Keratinocyte (primary cell): ENCODE results near the gene CENPQ. TPM values are rescaled to one million over a fixed set of nuclear protein-coding genes. Genes with fewer than 3 reads are reported as not detected.

ENCODE experiments used
- DNase-seq: peaks from one replicate; pipeline ENCODE4 v3.0.0-alpha.2; 2011; ENCODE audit warnings: low read depth, missing footprints, low spot score
- FAIRE-seq: peaks from 2 replicates; lab custom pipeline; 2011; peaks lifted over from hg19 to GRCh38; lab: Jason Lieb, UNC
- H2AFZ ChIP-seq: 2 replicates; pipeline ENCODE4 v1.6.0; 2012; ENCODE audit warnings: low read length, control low read depth, inconsistent platforms; ENCODE audit not compliant: control insufficient read depth
- H3K27ac ChIP-seq: 2 replicates; pipeline ENCODE4 v1.5.1; 2011; ENCODE audit warnings: low read length; ENCODE audit not compliant: control insufficient read depth, insufficient read depth
- H3K27me3 ChIP-seq: 3 replicates; pipeline ENCODE4 v1.6.0; 2011; ENCODE audit warnings: low read length; ENCODE audit not compliant: control insufficient read depth, insufficient read depth; ENCODE audit errors: extremely low read depth
- H3K36me3 ChIP-seq, 2 experiments: 2 replicates in 1 of 2; 3 replicates in 1 of 2; pipeline ENCODE4 v1.5.1; 2011; ENCODE audit warnings: low read length in 2 of 2, mild to moderate bottlenecking in 1 of 2; ENCODE audit not compliant: control insufficient read depth in 2 of 2, insufficient read depth in 2 of 2; ENCODE audit errors: extremely low read depth in 1 of 2
- H3K4me1 ChIP-seq: 3 replicates; pipeline ENCODE4 v1.5.1; 2011; ENCODE audit warnings: low read length; ENCODE audit not compliant: control insufficient read depth, insufficient read depth; ENCODE audit errors: extremely low read depth
- H3K4me2 ChIP-seq: 3 replicates; pipeline ENCODE4 v1.6.0; 2011; ENCODE audit warnings: low read depth, low read length; ENCODE audit not compliant: control insufficient read depth, insufficient read depth; ENCODE audit errors: extremely low read depth
- H3K4me3 ChIP-seq, 3 experiments: fragments of 200-600 bp in 1 of 3; sonication (generic) in 1 of 3; 2 replicates in 2 of 3; 3 replicates in 1 of 3; pipeline ENCODE4 v1.5.1; 2011 to 2016; ENCODE audit warnings: low read length in 3 of 3, mild to moderate bottlenecking in 3 of 3, control low read depth in 2 of 3, inconsistent platforms in 1 of 3, low read depth in 1 of 3, mixed read lengths in 1 of 3, mixed run types in 1 of 3, moderate library complexity in 1 of 3; ENCODE audit not compliant: control insufficient read depth in 2 of 3, insufficient read depth in 2 of 3; ENCODE audit errors: extremely low read depth in 1 of 3
- H3K79me2 ChIP-seq: 2 replicates; pipeline ENCODE4 v1.6.0; 2012; ENCODE audit warnings: low read length; ENCODE audit not compliant: control insufficient read depth, insufficient read depth
- H3K9ac ChIP-seq: 3 replicates; pipeline ENCODE4 v1.6.0; 2011; ENCODE audit warnings: low read length; ENCODE audit not compliant: control insufficient read depth, insufficient read depth; ENCODE audit errors: extremely low read depth
- H3K9me1 ChIP-seq: 3 replicates; pipeline ENCODE4 v1.6.0; 2011; ENCODE audit warnings: low read length; ENCODE audit not compliant: control insufficient read depth, insufficient read depth; ENCODE audit errors: extremely low read depth
- H3K9me3 ChIP-seq: 2 replicates; pipeline ENCODE4 v1.5.1; 2012; ENCODE audit warnings: low read depth, low read length; ENCODE audit not compliant: control insufficient read depth
- H4K20me1 ChIP-seq: 3 replicates; pipeline ENCODE4 v1.6.0; 2011; ENCODE audit warnings: low read length; ENCODE audit not compliant: control insufficient read depth, insufficient read depth; ENCODE audit errors: extremely low read depth
- EZH2 ChIP-seq: IDR thresholded peaks from one replicate; pipeline ENCODE4 v1.6.1; 2012; ENCODE audit warnings: inconsistent platforms, mild to moderate bottlenecking, low read length, moderate library complexity
- dilution Hi-C: fragments of 300-500 bp; cut with MboI; formaldehyde crosslinking; loops from one replicate; pipeline ENCODE4 v1.7.0; 2020; ENCODE audit warnings: low sequenced_read_pairs; ENCODE audit not compliant: extremely low pct_ligation_motif_present
- polyA plus RNA-seq, 5 experiments: library from polyadenylated mRNA; depleted of rRNA in 3 of 5; stranded (reverse) in 3 of 5; stranded (forward) in 1 of 5; unstranded in 1 of 5; fragments of >200 nt; gene quantifications; 1 replicate in 1 of 5; 2 replicates in 3 of 5; 3 replicates in 1 of 5; pipeline versions ENCODE4 v1.2.1 to v1.2.3, GENCODE V29; 2011 to 2012; ENCODE audit warnings: missing spikeins in 2 of 5, low read depth in 1 of 5, low replicate concordance in 1 of 5
- TF ChIP-seq, protein P1 (sequence below), 3 experiments: IDR thresholded peaks in 1 of 3; conservative IDR thresholded peaks in 1 of 3; optimal IDR thresholded peaks in 1 of 3; 2 replicates in 2 of 3; 3 replicates in 1 of 3; pipeline versions ENCODE3 to v1.5.1; 2011; ENCODE audit warnings: low read length in 3 of 3, mild to moderate bottlenecking in 3 of 3, moderate library complexity in 2 of 3, control low read depth in 1 of 3, inconsistent platforms in 1 of 3; ENCODE audit not compliant: insufficient read depth in 2 of 3; ENCODE audit errors: extremely low read depth in 1 of 3

Gene CENPQ
- polyA plus RNA-seq, 1 donor (not counting 4 experiments of a cell fraction or from before 2014, with no cell fraction given): 7.5 TPM

DNA sequence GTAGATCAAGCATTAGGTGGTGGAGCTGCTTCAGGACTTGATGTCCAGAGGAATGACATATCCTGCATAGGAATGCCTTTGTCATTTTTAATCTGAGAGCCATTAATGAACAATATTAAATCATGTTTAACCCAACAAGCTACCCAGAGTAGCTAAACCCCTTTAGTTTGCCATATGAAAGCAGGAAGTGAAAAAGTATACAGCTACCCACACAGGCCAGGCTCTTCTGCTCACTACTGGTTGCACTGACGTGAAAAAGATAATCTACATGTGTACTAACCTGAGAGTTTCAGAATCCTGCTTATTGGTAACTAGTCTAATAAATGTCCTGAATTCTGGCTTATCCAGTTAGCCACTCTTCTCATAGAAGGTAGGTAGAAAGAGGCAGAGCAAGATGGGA, 56.5 kb downstream of the CENPQ start:
- FAIRE-seq: no peak
- no peak overlapping the region for H3K9ac ChIP-seq
- H3K4me2 ChIP-seq: no peak overlapping the region
- H3K36me3 ChIP-seq: no peaks in the 10 kb centered on the region
- no peak overlapping the region for H3K27ac ChIP-seq
- no peak overlapping the region for H2AFZ ChIP-seq
- H3K9me1 ChIP-seq: no peaks in the 10 kb centered on the region
- no peaks in the 10 kb centered on the region for H3K27me3 ChIP-seq
- TF ChIP-seq EZH2: no peak
- dilution Hi-C loops: no loop called here
- no peaks in the 10 kb centered on the region for H4K20me1 ChIP-seq
- no peak overlapping the region for H3K4me3 ChIP-seq
- H3K4me1 ChIP-seq: peaks cover 4% of the 10 kb centered on the region
- DNase-seq: no peak
- H3K79me2 ChIP-seq: no peaks in the 10 kb centered on the region
- no peaks in the 10 kb centered on the region for H3K9me3 ChIP-seq

DNA sequence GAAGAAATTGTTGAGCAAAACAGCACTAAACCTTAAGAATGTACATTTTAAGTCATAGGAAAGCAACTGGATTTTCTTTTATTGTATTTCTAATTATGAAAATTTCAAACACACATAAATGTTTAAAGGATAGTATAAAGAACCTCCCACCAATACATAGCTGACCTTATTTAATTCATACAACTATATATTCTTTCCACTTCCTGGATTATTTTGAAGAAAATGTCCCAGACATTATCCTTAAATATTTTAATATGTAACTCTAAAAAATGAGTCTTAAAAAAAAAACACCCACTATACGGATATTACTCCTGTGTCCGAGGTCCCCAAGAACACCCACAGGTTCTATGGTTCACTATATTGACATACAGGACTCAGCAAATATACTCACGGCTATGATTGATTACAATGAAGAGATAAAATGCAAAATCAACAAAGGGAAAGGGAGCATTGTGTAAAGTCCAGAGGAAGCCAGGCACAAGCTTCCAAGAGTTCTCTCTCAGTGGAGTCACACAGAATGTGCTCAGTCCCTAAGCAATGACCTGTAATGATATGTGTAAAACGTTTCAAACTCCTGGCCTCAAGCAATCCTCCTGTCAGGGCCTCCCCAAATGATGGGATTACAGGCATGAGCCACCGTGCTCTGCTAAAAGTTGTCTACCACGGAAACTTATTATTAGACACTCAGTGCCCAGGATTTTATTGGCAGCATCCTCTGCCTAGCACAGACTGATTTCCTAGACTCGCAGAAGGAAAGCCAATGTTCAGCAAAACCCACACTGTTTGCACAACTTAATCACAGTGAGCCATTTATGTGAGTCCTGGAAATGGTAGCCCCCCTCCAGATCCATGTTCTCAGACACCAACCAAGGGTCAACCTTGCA, 59.8 kb downstream of the CENPQ start:
- Histone ChIP-seq H3K4me3 (no peak overlapping the region), H3K4me2 (no peak overlapping the region), H3K27me3 (no peaks in the 10 kb centered on the region), H3K36me3 (no peaks in the 10 kb centered on the region), H2AFZ (no peak overlapping the region), H3K9ac (no peak overlapping the region), H3K9me1 (no peaks in the 10 kb centered on the region), H3K9me3 (no peaks in the 10 kb centered on the region), H3K79me2 (no peaks in the 10 kb centered on the region), H3K27ac (no peak overlapping the region), H4K20me1 (no peaks in the 10 kb centered on the region), H3K4me1 (peaks cover 6% of the 10 kb centered on the region)
- dilution Hi-C loops: no loop called here
- DNase-seq (no peak), FAIRE-seq (no peak)
- TF ChIP-seq, protein P1, sequence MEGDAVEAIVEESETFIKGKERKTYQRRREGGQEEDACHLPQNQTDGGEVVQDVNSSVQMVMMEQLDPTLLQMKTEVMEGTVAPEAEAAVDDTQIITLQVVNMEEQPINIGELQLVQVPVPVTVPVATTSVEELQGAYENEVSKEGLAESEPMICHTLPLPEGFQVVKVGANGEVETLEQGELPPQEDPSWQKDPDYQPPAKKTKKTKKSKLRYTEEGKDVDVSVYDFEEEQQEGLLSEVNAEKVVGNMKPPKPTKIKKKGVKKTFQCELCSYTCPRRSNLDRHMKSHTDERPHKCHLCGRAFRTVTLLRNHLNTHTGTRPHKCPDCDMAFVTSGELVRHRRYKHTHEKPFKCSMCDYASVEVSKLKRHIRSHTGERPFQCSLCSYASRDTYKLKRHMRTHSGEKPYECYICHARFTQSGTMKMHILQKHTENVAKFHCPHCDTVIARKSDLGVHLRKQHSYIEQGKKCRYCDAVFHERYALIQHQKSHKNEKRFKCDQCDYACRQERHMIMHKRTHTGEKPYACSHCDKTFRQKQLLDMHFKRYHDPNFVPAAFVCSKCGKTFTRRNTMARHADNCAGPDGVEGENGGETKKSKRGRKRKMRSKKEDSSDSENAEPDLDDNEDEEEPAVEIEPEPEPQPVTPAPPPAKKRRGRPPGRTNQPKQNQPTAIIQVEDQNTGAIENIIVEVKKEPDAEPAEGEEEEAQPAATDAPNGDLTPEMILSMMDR (optimal IDR thresholded peaks at IDR 0.05 in 1 of 3, IDR thresholded peaks at IDR 0.05 in 1 of 3, conservative IDR thresholded peaks at IDR 0.05 in 1 of 3; ENCODE audit: extremely low read depth in 1 of 3, insufficient read depth in 2 of 3, low read length in 3 of 3): no peak
- no peak for TF ChIP-seq EZH2
